Suprapubic skin (tissue), 4 donors: Measurements from ENCODE around the gene BRD8. TPM values are rescaled to one million over a fixed set of nuclear protein-coding genes. Genes with fewer than 3 reads are reported as not detected.
"Not testable (repeated sequence)": the region's sequence is repeated elsewhere in the genome, so short reads cannot be mapped to it uniquely, and the experiment has no call there.

Experiments
- DNase-seq, 2 donors: peaks; one replicate each; pipeline ENCODE4 v3.0.0-alpha.2; 2019; ENCODE audit warnings: low spot score in 2 of 2
- H3K27ac ChIP-seq: fragments of 200-600 bp; sonication (generic); one replicate; pipeline ENCODE4 v1.5.1; 2019
- H3K27me3 ChIP-seq: fragments of 200-600 bp; sonication (generic); one replicate; pipeline ENCODE4 v1.5.1; 2019
- H3K36me3 ChIP-seq: fragments of 200-600 bp; sonication (generic); one replicate; pipeline ENCODE4 v1.5.1; 2019
- H3K4me1 ChIP-seq: fragments of 200-600 bp; sonication (generic); one replicate; pipeline ENCODE4 v1.5.1; 2019
- H3K4me3 ChIP-seq: fragments of 200-600 bp; sonication (generic); one replicate; pipeline ENCODE4 v1.5.1; 2019; ENCODE audit warnings: mild to moderate bottlenecking
- H3K9me3 ChIP-seq: fragments of 200-600 bp; sonication (generic); one replicate; pipeline ENCODE4 v1.5.1; 2019
- EP300 ChIP-seq: sonication (generic); formaldehyde crosslinking; IDR thresholded peaks from one replicate; pipeline ENCODE4 v1.6.1; 2017; ENCODE audit warnings: antibody characterized with exemption
- POLR2A ChIP-seq, 2 donors: fragments of 450-650 bp; IDR thresholded peaks; one replicate each; pipeline ENCODE4 v1.6.1; 2017; ENCODE audit warnings: antibody characterized with exemption in 2 of 2, mild to moderate bottlenecking in 2 of 2, moderate library complexity in 2 of 2
- POLR2AphosphoS5 ChIP-seq, 3 donors: sonication (generic); formaldehyde crosslinking; IDR thresholded peaks; one replicate each; pipeline ENCODE4 v1.6.1; 2017; ENCODE audit warnings: antibody characterized with exemption in 3 of 3
- WGBS: methylation state at CpG from one replicate; pipeline ENCODE4 v1.1.5; 2018; 5-methylcytosine and 5-hydroxymethylcytosine counted together
- total RNA-seq, 4 donors: library from RNA; depleted of rRNA; stranded (reverse); fragments of >200 nt; gene quantifications; one replicate each; pipeline ENCODE4 v1.1.0, GENCODE V29; 2016
- TF ChIP-seq, protein P1 (sequence below), 2 donors: fragments of 200-600 bp in 1 of 2; fragments of 450-650 bp in 1 of 2; sonication (generic) in 1 of 2; IDR thresholded peaks; one replicate each; pipeline ENCODE4 v1.5.1; 2016 to 2019; ENCODE audit warnings: antibody characterized with exemption in 2 of 2, mild to moderate bottlenecking in 1 of 2, moderate library complexity in 1 of 2

Gene BRD8
- total RNA-seq, 4 donors from 2014 or later, result 27.4 to 53.8 (median 36.7) TPM

DNA sequence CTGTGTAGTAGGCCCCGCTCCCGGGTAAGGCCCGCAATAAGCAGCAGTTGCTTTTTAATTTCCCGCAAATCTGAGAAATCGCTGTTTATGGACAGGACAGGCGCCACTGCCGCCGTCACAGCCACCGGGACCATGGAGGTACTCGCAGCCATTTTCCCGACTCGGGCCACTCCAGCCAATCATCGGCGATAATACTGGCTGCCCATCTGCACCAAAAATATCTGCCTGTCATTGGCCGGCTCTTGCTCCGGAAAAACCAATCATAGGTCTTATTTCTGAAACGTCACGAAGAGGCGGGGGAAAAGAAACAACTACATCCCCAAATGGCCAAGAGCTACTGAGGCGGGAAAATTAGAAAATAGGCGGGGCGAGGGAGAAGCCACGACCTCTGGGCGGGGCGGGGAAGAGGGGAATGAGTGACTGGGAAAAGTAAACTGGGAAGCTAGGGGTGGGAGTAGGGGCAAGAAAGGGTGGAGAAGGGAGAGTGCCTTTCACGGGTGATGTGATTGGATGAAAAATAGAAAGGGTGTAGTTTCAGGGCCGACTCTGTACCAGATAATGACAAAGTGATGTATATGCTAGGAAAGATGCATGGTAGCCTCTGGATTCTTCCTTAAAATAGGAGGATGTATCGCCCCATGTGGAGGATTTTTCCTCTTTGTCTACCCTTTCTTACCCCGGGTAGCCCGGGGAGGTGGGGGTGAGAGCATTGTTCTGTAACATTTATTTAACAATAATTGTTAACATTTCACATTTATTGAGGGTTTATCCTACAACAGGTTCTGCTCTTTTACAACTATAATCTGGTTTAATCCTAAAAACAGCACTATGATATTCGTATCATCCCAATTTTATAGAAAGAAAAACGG is 35.0 kb upstream of the BRD8 start, which contains the start of gene CDC23:
Gene CDC23, minus strand, starts transcription at position 163 of the 869 bp plus-strand sequence. Its CDS starts 11 bp downstream, at position 152.
- DNase-seq, result peak; percentile 93 to 96
- peaks cover 25% of the 10 kb centered on the region for H3K4me1 ChIP-seq
- WGBS, result 2% methylated on average over 32 of the region's 32 CpGs
- peaks cover 9% of the 10 kb centered on the region for H3K36me3 ChIP-seq
- TF ChIP-seq POLR2AphosphoS5 (IDR thresholded peaks at IDR 0.05), result peak in 1 of 3 donors; percentile 3
- TF ChIP-seq, protein P1, sequence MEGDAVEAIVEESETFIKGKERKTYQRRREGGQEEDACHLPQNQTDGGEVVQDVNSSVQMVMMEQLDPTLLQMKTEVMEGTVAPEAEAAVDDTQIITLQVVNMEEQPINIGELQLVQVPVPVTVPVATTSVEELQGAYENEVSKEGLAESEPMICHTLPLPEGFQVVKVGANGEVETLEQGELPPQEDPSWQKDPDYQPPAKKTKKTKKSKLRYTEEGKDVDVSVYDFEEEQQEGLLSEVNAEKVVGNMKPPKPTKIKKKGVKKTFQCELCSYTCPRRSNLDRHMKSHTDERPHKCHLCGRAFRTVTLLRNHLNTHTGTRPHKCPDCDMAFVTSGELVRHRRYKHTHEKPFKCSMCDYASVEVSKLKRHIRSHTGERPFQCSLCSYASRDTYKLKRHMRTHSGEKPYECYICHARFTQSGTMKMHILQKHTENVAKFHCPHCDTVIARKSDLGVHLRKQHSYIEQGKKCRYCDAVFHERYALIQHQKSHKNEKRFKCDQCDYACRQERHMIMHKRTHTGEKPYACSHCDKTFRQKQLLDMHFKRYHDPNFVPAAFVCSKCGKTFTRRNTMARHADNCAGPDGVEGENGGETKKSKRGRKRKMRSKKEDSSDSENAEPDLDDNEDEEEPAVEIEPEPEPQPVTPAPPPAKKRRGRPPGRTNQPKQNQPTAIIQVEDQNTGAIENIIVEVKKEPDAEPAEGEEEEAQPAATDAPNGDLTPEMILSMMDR (IDR thresholded peaks at IDR 0.05), result no peak
- peak in 1 of 2 donors; percentile 24 for TF ChIP-seq POLR2A (IDR thresholded peaks at IDR 0.05)
- no peaks in the 10 kb centered on the region for H3K9me3 ChIP-seq
- no peaks in the 10 kb centered on the region for H3K27me3 ChIP-seq
- H3K4me3 ChIP-seq, result peak within 1 kb of the TSS; percentile 98
- peak within 1 kb of the TSS; percentile 82 for H3K27ac ChIP-seq

DNA sequence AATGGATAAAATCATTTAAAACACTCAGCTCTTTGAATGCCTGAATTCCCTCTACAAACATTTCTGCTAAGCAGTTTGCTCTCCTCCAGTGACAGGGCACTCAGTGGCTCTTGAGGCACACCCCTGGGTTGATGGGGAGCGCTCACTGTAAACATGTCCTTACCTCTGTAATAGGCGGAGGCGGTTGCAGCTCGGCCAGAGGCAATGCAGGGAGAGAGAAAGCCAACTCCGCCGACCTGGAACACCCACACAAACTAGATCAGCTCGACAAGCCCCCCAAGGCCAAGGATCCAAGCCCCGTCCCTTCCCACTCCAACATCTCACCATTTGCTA is 34.4 kb upstream of the BRD8 start:
- TF ChIP-seq, protein P1 (IDR thresholded peaks at IDR 0.05), result no peak
- no peak for TF ChIP-seq POLR2A (IDR thresholded peaks at IDR 0.05)
- TF ChIP-seq EP300, result no peak
- no peak for TF ChIP-seq POLR2AphosphoS5 (IDR thresholded peaks at IDR 0.05)
- Histone ChIP-seq H3K27ac (peak overlapping the region; percentile 82), H3K4me3 (peak overlapping the region; percentile 98), H3K4me1 (peaks cover 25% of the 10 kb centered on the region), H3K27me3 (no peaks in the 10 kb centered on the region), H3K9me3 (no peaks in the 10 kb centered on the region), H3K36me3 (peaks cover 12% of the 10 kb centered on the region)
- under 1% methylated on average over 8 of the region's 8 CpGs for WGBS
- peak in 1 of 2 donors; percentile 64 for DNase-seq

DNA sequence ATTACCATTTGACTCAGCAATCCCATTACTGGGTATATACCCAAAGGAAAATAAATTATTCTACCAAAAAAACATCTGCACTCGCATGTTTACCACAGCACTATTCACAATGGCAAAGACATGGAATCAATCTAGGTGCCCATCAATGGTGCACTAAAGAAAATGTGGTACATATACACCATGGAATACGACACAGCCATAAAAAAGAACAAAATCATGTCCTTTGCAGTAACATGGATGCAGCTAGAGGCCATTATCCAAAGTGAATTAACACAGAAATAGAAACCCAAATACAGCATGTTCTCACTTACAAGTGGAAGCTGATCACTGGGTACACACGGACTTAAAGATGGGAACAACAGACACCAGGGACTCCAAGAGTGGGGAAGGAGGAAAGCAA is 32.6 kb upstream of the BRD8 start:
- H3K27ac ChIP-seq, result no peak overlapping the region
- peaks cover 25% of the 10 kb centered on the region for H3K4me1 ChIP-seq
- no peaks in the 10 kb centered on the region for H3K9me3 ChIP-seq
- no peak for DNase-seq
- TF ChIP-seq, protein P1 (IDR thresholded peaks at IDR 0.05), result no peak
- no peak for TF ChIP-seq POLR2AphosphoS5 (IDR thresholded peaks at IDR 0.05)
- TF ChIP-seq POLR2A (IDR thresholded peaks at IDR 0.05), result no peak
- H3K36me3 ChIP-seq, result peaks cover 15% of the 10 kb centered on the region
- 92% methylated on average over 3 of the region's 3 CpGs for WGBS
- H3K27me3 ChIP-seq, result no peaks in the 10 kb centered on the region
- no peak overlapping the region for H3K4me3 ChIP-seq

DNA sequence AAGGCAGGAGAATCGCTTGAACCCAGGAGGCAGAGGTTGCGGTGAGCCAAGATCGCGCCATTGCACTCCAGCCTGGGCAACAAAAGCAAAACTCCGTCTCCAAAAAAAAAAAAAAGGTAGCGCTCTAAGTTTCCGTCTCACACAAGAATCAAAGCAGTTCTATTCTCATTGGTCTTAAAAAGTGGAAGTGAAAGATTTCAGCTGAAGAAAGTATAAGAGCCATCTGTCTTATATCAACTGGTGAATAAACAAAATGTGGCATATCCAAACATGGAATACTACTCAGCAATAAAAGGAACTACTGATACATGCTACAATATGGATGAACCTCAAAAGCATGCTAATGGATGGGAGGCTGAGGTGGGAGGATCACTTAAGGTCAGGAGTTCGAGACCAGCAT is 15.4 kb upstream of the BRD8 start:
- H3K36me3 ChIP-seq, result peaks cover 89% of the 10 kb centered on the region
- 89% methylated on average over 8 of the region's 8 CpGs for WGBS
- not testable (repeated sequence) for DNase-seq, H3K27me3 ChIP-seq, H3K27ac ChIP-seq, H3K4me1 ChIP-seq, H3K9me3 ChIP-seq, H3K4me3 ChIP-seq

DNA sequence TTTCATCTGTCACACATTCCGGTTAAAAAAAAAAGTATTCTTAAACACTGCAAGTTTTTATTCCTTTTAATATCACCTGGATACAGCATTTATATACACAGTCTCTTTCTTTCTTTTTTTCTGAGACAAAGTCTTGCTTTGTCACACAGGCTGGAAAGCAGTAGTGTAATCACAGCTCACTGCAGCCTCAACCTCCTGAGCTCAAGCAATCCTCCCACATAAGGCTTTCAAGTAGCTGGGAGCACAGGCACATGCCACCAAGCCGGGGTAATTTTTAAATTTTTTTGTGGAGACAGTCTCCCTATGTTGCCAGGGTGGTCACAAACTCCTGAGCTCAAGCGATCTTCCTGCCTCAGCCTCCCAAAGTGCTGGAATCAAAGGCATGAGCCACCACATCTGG is 14.4 kb upstream of the BRD8 start:
- Histone ChIP-seq H3K27me3 (no peaks in the 10 kb centered on the region), H3K4me3 (no peak overlapping the region), H3K4me1 (no peaks in the 10 kb centered on the region), H3K9me3 (no peaks in the 10 kb centered on the region), H3K36me3 (peaks cover 89% of the 10 kb centered on the region), H3K27ac (no peak overlapping the region)
- 90% methylated on average over 3 of the region's 3 CpGs for WGBS
- DNase-seq, result no peak
- TF ChIP-seq, protein P1 (IDR thresholded peaks at IDR 0.05), result no peak
- TF ChIP-seq POLR2A (IDR thresholded peaks at IDR 0.05) (no peak), EP300 (no peak), POLR2AphosphoS5 (IDR thresholded peaks at IDR 0.05) (no peak)
